HEK293 (cell line): Measurements from ENCODE around the gene MLLT6.
A peak's percentile ranks its signal among the peaks of the same experiment; 100 is the strongest.

Source experiments
- CTCF ChIA-PET: fragments of 350-600 bp; formaldehyde crosslinking; extraction: SDS; loops from one replicate; lab custom pipeline; 2021; ENCODE audit warnings: antibody characterized with exemption; lab: Yijun Ruan, JAX
- POLR2A ChIA-PET: fragments of 300-600 bp; formaldehyde crosslinking; extraction: SDS; loops from one replicate; lab custom pipeline; 2020; ENCODE audit warnings: antibody characterized with exemption, inconsistent platforms; lab: Yijun Ruan, JAX
- H3K27ac ChIP-seq: fragments of 200-500 bp; sonication (Bioruptor generic); 2 replicates; pipeline ENCODE4 v1.5.1; 2014; ENCODE audit warnings: low read depth, low read length, control low read depth, inconsistent platforms; ENCODE audit errors: extremely low read depth
- H3K36me3 ChIP-seq, 2 experiments: fragments of 200-500 bp in 1 of 2; sonication (Bioruptor generic) in 1 of 2; 1 replicate in 1 of 2; 2 replicates in 1 of 2; pipeline ENCODE4 v1.5.1; 2014 to 2017; ENCODE audit warnings: inconsistent platforms in 2 of 2, low read length in 2 of 2; ENCODE audit not compliant: control insufficient read depth in 2 of 2, insufficient read depth in 1 of 2
- H3K4me1 ChIP-seq: fragments of 200-500 bp; sonication (Bioruptor generic); 2 replicates; pipeline ENCODE4 v1.5.1; 2014; ENCODE audit warnings: mild to moderate bottlenecking, low read length, inconsistent platforms; ENCODE audit not compliant: control insufficient read depth, insufficient read depth
- H3K4me3 ChIP-seq: 2 replicates; pipeline ENCODE4 v1.5.1; 2011; ENCODE audit warnings: low read depth, mild to moderate bottlenecking, control low read depth, low read length, moderate library complexity
- H3K9me3 ChIP-seq: fragments of 200-500 bp; sonication (Bioruptor generic); 2 replicates; pipeline ENCODE4 v1.5.1; 2014; ENCODE audit warnings: low read depth, low read length, inconsistent platforms; ENCODE audit not compliant: control insufficient read depth, insufficient read depth
- GLI4 ChIP-seq: fragments of 450-650 bp; formaldehyde crosslinking; IDR thresholded peaks from 2 replicates; pipeline ENCODE4 v1.5.1; 2016; ENCODE audit warnings: missing biosample characterization, missing genetic modification characterization
- KLF17 ChIP-seq: fragments of 450-650 bp; formaldehyde crosslinking; IDR thresholded peaks from 2 replicates; pipeline ENCODE4 v1.5.1; 2016; ENCODE audit warnings: missing biosample characterization, missing genetic modification characterization
- KLF8 ChIP-seq: fragments of 450-650 bp; formaldehyde crosslinking; IDR thresholded peaks from 2 replicates; pipeline ENCODE4 v1.5.1; 2016; ENCODE audit warnings: missing biosample characterization, missing genetic modification characterization
- OVOL3 ChIP-seq: fragments of 450-650 bp; formaldehyde crosslinking; IDR thresholded peaks from 2 replicates; pipeline ENCODE4 v1.5.1; 2016; ENCODE audit warnings: missing biosample characterization, missing genetic modification characterization
- SP2 ChIP-seq: fragments of 450-650 bp; formaldehyde crosslinking; IDR thresholded peaks from 2 replicates; pipeline ENCODE4 v1.5.1; 2016; ENCODE audit warnings: missing biosample characterization, missing genetic modification characterization
- ZEB2 ChIP-seq: fragments of 450-650 bp; formaldehyde crosslinking; IDR thresholded peaks from 2 replicates; pipeline ENCODE4 v1.5.1; 2016; ENCODE audit warnings: missing biosample characterization, missing genetic modification characterization
- ZNF121 ChIP-seq: fragments of 450-650 bp; formaldehyde crosslinking; IDR thresholded peaks from 2 replicates; pipeline ENCODE4 v1.5.1; 2016; ENCODE audit warnings: missing biosample characterization, missing genetic modification characterization
- ZNF146 ChIP-seq: fragments of 450-650 bp; formaldehyde crosslinking; IDR thresholded peaks from 2 replicates; pipeline ENCODE4 v1.5.1; 2016; ENCODE audit warnings: missing biosample characterization, missing genetic modification characterization
- ZNF155 ChIP-seq: fragments of 450-650 bp; formaldehyde crosslinking; IDR thresholded peaks from 2 replicates; pipeline ENCODE4 v1.5.1; 2016; ENCODE audit warnings: missing biosample characterization, missing genetic modification characterization
- ZNF202 ChIP-seq: fragments of 450-650 bp; formaldehyde crosslinking; IDR thresholded peaks from 2 replicates; pipeline ENCODE4 v1.5.1; 2016; ENCODE audit warnings: missing biosample characterization, missing genetic modification characterization, borderline replicate concordance
- ZNF211 ChIP-seq: fragments of 450-650 bp; formaldehyde crosslinking; IDR thresholded peaks from 2 replicates; pipeline ENCODE4 v1.5.1; 2016; ENCODE audit warnings: low read depth, missing biosample characterization, missing genetic modification characterization
- ZNF239 ChIP-seq: fragments of 450-650 bp; formaldehyde crosslinking; IDR thresholded peaks from 2 replicates; pipeline ENCODE4 v1.5.1; 2016; ENCODE audit warnings: missing biosample characterization, missing genetic modification characterization
- ZNF274 ChIP-seq, 2 experiments: fragments of 200-500 bp in 1 of 2; fragments of 450-650 bp in 1 of 2; sonication (Bioruptor generic) in 1 of 2; formaldehyde crosslinking in 1 of 2; IDR thresholded peaks; 2 replicates each; pipeline versions ENCODE4 v1.5.1 to v1.6.1; 2014 to 2016; ENCODE audit warnings: borderline replicate concordance in 1 of 2, inconsistent platforms in 1 of 2, low read length in 1 of 2, missing biosample characterization in 1 of 2, missing genetic modification characterization in 1 of 2
- ZNF311 ChIP-seq: fragments of 450-650 bp; formaldehyde crosslinking; IDR thresholded peaks from 2 replicates; pipeline ENCODE4 v1.5.1; 2017; ENCODE audit warnings: missing biosample characterization, missing genetic modification characterization, borderline replicate concordance
- ZNF362 ChIP-seq: fragments of 450-650 bp; formaldehyde crosslinking; IDR thresholded peaks from 2 replicates; pipeline ENCODE4 v1.5.1; 2016; ENCODE audit warnings: missing biosample characterization, missing genetic modification characterization
- ZNF37A ChIP-seq: fragments of 450-650 bp; IDR thresholded peaks from 2 replicates; pipeline ENCODE4 v1.5.1; 2018; ENCODE audit warnings: missing biosample characterization, missing genetic modification characterization
- ZNF416 ChIP-seq: fragments of 450-650 bp; formaldehyde crosslinking; IDR thresholded peaks from 2 replicates; pipeline ENCODE4 v1.5.1; 2016; ENCODE audit warnings: missing biosample characterization, missing genetic modification characterization
- ZNF426 ChIP-seq: fragments of 450-650 bp; formaldehyde crosslinking; IDR thresholded peaks from 2 replicates; pipeline ENCODE4 v1.5.1; 2017; ENCODE audit warnings: missing biosample characterization, missing genetic modification characterization, mild to moderate bottlenecking, inconsistent platforms, moderate library complexity
- ZNF449 ChIP-seq: fragments of 450-650 bp; formaldehyde crosslinking; IDR thresholded peaks from 2 replicates; pipeline ENCODE4 v1.5.1; 2017; ENCODE audit warnings: missing biosample characterization, mild to moderate bottlenecking, missing genetic modification characterization, moderate library complexity
- ZNF510 ChIP-seq: fragments of 450-650 bp; formaldehyde crosslinking; IDR thresholded peaks from 2 replicates; pipeline ENCODE4 v1.5.1; 2018; ENCODE audit warnings: mild to moderate bottlenecking, missing genetic modification characterization, missing biosample characterization; ENCODE audit not compliant: insufficient replicate concordance
- ZNF639 ChIP-seq: fragments of 450-650 bp; formaldehyde crosslinking; IDR thresholded peaks from 2 replicates; pipeline ENCODE4 v1.5.1; 2016; ENCODE audit warnings: missing biosample characterization, missing genetic modification characterization
- ZNF658 ChIP-seq: fragments of 450-650 bp; formaldehyde crosslinking; IDR thresholded peaks from 2 replicates; pipeline ENCODE4; 2016; ENCODE audit warnings: missing biosample characterization, missing genetic modification characterization
- ZNF704 ChIP-seq: fragments of 450-650 bp; formaldehyde crosslinking; IDR thresholded peaks from 2 replicates; pipeline ENCODE4 v1.5.1; 2016; ENCODE audit warnings: missing biosample characterization, missing genetic modification characterization
- ZNF76 ChIP-seq: fragments of 450-650 bp; formaldehyde crosslinking; IDR thresholded peaks from 2 replicates; pipeline ENCODE4; 2016; ENCODE audit warnings: low read depth, missing biosample characterization, missing genetic modification characterization, borderline replicate concordance
- ZNF776 ChIP-seq: fragments of 450-650 bp; formaldehyde crosslinking; IDR thresholded peaks from 2 replicates; pipeline ENCODE4 v1.5.0; 2017; ENCODE audit warnings: missing biosample characterization, missing genetic modification characterization, borderline replicate concordance
- ZNF837 ChIP-seq: fragments of 450-650 bp; formaldehyde crosslinking; IDR thresholded peaks from 2 replicates; pipeline ENCODE4 v1.5.1; 2016; ENCODE audit warnings: missing biosample characterization, missing genetic modification characterization
- ZSCAN5A ChIP-seq: fragments of 450-650 bp; formaldehyde crosslinking; IDR thresholded peaks from 2 replicates; pipeline ENCODE4 v1.5.1; 2016; ENCODE audit warnings: missing biosample characterization, missing genetic modification characterization

Gene MLLT6

GRCh38 chr17:38751808-38752307 lies 46.8 kb downstream of the MLLT6 start (continued):
- TF ChIP-seq ZNF704 (tag by site-specific recombination) (no peak), ZNF274 (IDR thresholded peaks at IDR 0.05; ENCODE audit: low read length) (no peak), ZNF274 (tag by site-specific recombination; IDR thresholded peaks at IDR 0.05; ENCODE audit: borderline replicate concordance) (no peak), ZNF639 (peak; percentile 6), ZNF449 (no peak)

- ChIA-PET CTCF (interaction anchor here (0.6 to 1.4 kb wide), 10 partner anchors 9 to 446 kb away, joined by 3 to 7 read pairs (median 5); no protein-coding TSS in a partner anchor), POLR2A (interaction anchor here (0.7 to 2.8 kb wide), 16 partner anchors 9 to 448 kb away, joined by 3 to 20 read pairs (median 4); partner anchors contain the start of genes LASP1, MLLT6, RPL19 and RPL23)
- H3K4me3 ChIP-seq, result peak within 1 kb of the TSS; percentile 78
- peak within 1 kb of the TSS; percentile 66 for H3K27ac ChIP-seq
- H3K4me1 ChIP-seq, result peaks cover 11% of the 10 kb centered on the region
- no peaks in the 10 kb centered on the region for H3K9me3 ChIP-seq
- peaks cover 37 to 38% of the 10 kb centered on the region in 2 experiments for H3K36me3 ChIP-seq
- TF ChIP-seq ZNF416 (tag by site-specific recombination) (no peak), ZNF76 (tag by site-specific recombination) (peak; percentile 97), ZNF121 (tag by site-specific recombination) (no peak), ZNF510 (tag by site-specific recombination) (no peak), ZNF211 (tag by site-specific recombination) (no peak), ZNF658 (tag by site-specific recombination) (no peak), ZNF239 (tag by site-specific recombination) (no peak), ZNF37A (no peak), KLF8 (tag by site-specific recombination) (no peak), ZNF426 (tag by site-specific recombination) (no peak), ZNF362 (tag by site-specific recombination) (no peak), ZNF155 (tag by site-specific recombination) (no peak), ZNF146 (tag by site-specific recombination) (no peak; the same call in 1 of the 2 replicates), ZNF837 (tag by site-specific recombination) (no peak), GLI4 (tag by site-specific recombination) (no peak), KLF17 (tag by site-specific recombination) (0 out of 2 replicates have a peak, but pooled peaks have one; percentile 38), ZNF776 (tag by site-specific recombination) (no peak), ZNF311 (no peak), ZSCAN5A (no peak), ZNF202 (tag by site-specific recombination) (no peak), OVOL3 (no peak), SP2 (tag by site-specific recombination) (peak; percentile 99), ZEB2 (tag by site-specific recombination) (no peak)
These were observed 47.4 kb downstream of the MLLT6 start, which contains the start of gene PSMB3 for GRCh38 chr17:38752308-38753070. TSS of gene PSMB3 (plus strand) at chr17:38752741. CDS start at chr17:38752827, 86 bp downstream.
